Fibroblast of skin of right quadriceps (primary cell): ENCODE results near the gene APOO.

Experiments used
- DNase-seq: peaks from one replicate; pipeline ENCODE4 v3.0.0-alpha.2; 2013

APOO gene

DNA sequence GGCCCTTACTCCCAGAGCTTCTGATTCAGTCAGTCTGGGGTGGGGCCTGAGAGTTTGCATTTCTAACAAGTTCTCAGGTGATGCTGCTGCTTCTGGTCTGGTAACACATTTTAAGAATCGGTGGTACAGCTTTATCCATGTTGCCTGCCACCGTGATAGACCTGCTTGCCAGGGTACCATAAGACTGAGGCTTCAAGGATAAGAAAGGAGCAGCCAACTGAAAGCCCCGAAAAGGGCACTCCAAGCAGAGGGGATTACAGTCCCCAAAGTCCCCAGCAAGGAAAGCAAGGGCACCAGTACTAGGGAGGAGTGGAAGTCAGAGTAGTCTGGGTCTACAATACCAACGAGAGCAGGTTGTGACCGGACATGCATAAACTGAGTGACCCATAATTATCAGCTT lies 49.8 kb downstream of the APOO start:
- no peak for DNase-seq

DNA sequence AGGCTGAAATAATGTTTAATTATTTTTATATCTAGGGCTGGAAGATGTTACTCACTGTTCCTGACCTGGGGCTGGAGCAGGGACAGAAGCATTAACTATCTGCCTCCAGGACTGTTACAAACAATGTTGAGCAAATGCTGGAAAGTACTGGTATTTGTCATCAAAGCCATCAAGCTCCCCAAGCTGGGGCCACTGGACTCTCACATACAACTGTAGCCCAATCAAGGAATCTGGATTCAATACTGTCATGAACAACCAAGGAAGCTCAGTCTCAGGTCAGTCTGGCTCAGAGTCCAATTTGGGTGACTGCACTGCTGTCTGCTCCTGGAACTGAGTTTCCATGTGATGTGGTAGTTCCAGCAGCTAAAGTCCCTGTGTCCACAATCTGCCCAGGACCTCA lies 50.4 kb downstream of the APOO start:
- no peak for DNase-seq

DNA sequence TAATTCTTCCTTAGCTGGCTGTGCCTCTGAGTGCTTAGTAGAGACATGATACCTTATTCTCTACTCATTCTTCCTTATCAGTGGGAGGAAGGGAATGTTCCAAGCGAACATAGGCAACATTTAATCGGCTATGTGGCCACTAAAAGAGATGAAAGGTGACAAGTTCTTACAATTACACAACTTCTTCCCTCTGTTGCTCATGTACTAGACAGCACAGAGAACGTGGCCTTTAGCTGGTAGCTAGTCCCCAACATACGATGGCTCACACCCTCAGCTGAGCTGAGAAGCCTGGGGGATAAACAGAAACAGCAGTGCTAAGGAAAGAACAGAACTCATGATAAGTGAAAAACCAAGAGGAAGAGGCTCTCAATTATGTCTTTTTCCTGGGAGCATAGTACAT lies 52.2 kb downstream of the APOO start:
- no peak for DNase-seq

DNA sequence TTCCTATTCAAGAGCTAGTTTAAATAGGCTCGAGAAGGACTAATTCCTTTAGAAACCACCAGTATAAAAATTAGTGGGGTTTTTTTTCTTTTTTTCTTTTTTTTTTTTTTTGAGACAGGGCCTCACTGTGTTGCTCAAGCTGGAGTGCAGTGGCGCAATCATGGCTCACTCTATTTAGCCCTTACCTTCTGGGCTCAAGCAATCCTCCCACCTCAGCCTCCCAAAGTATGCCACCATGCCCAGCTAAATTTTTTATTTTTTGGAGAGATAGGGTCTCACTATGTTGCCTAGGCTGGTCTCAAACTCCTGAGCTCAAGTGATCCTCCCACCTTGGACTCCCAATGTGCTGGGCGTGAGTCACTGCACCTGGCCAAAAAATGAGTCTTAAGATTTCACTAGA lies 52.8 kb downstream of the APOO start:
- DNase-seq: no peak

DNA sequence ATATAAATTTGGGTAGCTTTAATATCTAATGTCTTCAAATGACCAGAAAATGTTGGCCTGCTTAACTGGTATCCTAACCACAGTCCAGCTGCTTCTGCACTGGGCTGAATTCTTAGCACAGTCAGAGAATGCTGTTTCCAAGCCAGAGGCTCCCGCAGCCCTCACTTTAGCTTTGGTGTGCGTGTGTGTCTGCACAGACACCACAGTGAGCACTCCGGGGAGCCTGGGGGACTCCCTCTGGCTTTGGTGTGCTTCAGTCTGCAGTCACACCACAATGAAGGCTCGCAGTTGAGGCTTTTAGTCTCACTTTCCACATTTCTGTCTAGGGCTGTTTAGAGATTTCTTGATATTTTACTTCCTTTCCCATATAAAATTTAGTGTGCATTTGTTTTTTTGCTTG lies 53.6 kb downstream of the APOO start:
- DNase-seq: no peak

DNA sequence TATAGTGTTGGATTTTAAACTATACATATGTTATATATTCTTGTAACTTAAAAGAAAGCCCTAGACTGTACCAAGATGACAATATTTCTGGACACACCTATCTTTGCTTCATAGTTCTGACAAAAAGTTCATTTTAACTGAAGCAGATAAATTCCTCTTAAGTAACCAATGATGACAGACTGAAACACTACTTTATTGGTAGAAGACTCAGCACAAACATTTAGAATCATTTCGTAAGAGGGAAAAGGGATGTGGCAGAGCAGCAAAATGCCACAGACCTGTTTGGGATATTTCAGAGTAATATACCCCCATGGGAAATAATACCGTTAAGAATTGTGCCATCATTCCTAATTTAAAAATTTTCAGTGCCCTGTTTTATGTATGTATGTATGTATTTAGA lies 56.2 kb downstream of the APOO start:
- no peak for DNase-seq

DNA sequence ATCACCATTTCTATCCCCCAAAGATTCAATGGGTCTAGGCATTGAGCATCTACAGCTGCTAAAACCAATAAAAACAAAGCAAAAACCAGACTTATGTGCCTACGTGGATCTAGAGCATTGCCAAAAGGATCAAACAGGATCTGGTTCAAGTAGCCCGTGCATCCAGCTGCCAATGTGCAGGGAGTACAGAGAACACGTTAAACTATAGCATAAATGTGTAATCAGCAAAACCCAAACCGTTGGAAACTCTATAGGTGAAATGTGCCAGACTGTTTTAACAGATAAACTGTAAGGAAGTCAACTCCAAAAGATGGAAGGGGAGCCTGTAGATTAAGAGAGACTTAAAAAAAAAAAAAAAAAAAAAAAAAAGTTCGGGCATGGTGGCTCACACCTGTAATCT lies 58.5 kb downstream of the APOO start:
- DNase-seq: no peak

DNA sequence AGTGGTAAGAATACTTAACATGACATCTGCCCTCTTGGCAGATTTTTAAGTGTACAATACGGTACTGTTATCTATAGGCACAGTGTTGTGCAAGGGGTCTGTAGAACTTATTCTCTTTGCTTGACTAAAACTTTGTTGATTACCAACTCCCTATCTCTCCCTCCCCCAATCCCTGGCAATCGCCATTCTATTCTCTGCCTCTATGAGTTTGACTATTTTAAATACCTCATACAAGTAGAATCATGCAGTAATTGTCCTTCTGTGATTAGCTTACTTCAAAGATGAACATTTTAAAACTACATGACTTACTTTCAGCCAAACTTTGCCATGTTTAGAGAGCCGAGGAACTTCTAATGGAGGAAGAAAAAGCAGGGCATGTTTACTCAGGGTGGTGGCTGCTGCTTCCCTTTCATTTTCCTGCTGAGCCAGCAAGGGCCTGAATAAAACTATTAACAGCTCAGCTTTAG lies 62.4 kb downstream of the APOO start:
- no peak for DNase-seq

DNA sequence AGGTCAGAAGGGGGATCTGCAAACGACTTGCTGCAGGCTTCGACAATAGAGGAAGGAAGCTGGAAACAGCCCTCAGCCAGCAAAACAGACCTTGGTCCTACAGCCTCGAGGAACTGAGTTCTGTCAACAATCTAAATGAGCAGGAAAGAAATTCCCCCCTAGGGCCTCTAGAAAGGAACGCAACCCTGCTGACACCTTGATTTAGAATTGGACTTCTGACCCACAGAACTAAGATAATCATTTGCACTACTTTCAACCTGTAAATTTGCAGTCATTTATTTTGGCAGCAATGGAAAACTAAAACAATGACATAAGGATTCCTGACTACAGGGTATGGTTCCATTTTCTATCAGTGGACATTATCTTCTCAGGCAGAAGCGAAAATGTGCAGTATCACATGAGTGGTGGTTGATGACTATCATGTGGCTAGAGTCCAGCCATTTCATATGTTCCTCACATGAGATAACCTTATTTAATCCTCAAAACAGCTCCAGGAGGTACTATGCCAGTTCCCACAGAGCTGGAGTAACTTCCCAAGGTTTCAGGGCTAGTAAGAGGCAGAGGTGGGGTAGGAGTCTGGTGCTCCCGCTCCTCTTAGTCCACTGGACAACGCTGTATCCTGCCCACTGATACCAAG lies 63.1 kb downstream of the APOO start:
- DNase-seq: no peak

DNA sequence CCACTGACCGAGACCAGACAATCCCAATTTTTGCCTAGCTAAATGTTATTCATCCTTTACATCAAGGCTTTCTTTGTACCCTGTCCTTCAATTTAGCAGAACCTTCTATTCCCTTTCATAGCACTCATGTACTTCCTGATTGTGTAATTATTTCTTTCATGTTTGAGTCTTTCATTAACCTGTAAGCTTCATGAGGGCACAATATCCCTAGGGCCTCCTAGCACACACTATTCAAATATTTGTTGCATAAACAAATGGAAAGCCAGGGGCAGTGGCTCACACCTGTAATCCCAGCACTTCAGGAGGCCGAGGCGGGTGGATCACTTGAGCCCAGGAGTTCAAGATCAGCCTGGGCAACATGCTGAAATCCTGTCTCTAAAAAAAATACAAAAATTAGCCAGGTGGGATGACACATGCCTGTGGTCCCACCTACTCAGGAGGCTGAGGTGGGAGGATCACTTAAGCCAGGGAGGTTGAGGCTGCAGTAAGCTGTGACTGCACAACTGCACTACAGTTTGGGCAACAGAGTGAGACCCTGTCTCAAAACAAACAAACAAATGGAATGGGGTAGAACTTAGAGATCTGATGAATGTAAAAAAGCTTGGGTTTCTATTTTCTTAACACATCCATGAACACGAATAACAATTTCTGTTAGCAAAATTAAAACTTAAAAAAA lies 65.8 kb downstream of the APOO start:
- DNase-seq: no peak

DNA sequence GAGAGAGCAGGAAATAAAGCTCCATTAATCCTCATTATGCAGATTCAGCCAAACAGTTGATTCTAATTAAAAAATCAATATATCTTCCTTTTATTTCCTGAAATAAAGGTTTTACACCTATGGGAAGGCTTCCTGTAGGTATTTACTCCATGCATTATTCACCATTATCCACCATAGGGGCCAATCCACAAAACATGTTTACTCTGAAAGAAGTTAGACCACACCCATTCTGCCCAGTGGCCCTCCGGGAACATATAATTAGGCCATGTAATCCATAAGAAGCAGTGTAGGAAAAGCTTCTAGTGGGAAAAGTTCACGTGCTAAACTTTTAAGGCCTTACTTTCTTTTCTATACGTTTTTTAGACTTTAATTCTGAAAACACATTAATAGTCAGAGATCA lies 67.1 kb downstream of the APOO start:
- no peak for DNase-seq

DNA sequence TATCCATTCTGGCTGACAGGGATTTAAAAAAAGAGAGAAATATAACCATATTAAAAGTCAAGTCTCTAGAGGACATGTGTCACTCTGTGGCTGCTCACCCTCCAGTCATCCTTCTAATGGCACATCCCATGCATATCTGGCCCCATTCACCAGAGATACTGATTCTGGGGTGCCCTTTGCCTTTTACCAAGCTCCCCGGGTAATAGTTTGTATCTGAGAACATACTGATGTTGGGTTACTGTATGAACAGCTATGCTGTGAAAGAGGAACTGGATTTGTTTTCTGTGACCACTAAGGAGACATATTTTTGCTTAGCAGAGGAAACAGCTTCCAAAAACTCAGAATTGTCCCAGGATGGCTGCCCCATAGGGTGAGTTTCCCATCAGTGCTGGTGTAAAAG lies 68.8 kb downstream of the APOO start:
- no peak for DNase-seq

DNA sequence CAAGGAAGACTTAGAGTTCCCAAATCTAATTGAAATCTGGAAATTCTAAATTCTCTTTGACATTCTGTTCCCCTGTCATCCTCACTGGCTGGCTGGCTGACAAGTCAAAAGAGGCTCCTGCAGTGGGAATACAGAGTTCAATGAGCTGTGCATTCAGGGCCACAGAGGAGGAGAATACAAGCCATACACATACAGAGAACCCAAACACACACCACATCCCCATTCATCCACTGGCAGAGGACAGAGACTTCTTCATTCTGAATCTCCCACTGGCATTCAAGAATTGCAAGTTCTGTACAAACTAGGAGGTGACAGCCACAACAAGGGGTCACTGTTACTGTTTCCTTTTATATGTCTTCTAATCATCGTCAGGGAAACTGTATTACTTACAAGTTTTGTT lies 75.0 kb downstream of the APOO start:
- DNase-seq: no peak

DNA sequence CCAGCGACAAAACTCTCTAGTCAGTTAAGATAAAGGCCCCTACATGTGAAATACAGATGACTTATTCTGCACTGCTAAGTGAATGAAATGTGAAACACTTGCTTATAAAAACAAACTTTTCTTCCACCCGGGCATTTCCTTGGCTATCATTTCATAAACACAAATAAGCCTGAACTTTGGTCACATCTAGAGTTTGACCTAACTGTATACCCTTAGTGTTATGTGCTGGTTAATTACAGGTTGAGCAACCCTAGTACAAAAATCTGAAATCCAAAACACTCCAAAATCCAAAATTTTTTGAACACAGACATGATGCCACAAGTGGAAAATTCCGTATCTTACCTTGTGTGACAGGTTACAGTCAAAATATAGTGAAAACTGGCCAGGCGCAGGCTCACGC lies 78.9 kb downstream of the APOO start:
- no peak for DNase-seq

DNA sequence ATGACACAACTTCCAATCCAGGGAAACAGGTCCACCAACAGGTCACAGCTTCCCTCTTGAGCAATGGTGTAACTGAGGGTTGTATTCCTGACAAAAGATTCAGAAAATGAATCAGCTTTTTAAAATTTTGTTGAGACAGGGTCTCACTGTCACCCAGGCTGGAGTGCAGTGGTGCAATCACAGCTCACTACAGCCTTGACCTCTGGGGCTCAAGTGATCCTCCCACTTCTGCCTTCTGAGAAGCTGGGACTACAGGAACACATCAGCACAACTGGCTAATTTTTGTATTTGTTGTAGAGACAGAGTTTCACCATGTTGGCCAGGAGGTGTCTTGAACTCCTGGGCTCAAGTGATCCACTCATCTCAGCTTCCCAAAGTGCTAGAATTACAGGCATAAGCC lies 81.1 kb downstream of the APOO start:
- no peak for DNase-seq

DNA sequence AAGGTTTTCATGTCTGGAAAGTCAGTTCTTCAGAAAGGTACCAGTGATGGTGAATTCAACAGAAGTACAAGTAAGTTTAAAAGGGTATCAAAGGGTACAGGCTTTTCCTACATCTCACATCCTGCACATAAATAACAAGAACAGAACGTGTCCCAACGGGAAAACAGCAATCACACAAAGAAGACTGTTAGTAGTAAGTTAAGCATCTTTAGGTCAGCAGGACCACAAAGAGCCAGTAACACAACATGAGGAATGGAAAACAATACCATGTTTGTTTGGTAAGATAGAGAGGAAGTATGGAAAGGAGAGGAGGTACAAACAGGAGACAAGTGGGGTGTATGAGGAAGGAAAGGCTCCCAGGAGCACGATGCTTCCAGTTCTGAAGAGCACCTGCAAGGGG lies 81.5 kb downstream of the APOO start:
- no peak for DNase-seq

DNA sequence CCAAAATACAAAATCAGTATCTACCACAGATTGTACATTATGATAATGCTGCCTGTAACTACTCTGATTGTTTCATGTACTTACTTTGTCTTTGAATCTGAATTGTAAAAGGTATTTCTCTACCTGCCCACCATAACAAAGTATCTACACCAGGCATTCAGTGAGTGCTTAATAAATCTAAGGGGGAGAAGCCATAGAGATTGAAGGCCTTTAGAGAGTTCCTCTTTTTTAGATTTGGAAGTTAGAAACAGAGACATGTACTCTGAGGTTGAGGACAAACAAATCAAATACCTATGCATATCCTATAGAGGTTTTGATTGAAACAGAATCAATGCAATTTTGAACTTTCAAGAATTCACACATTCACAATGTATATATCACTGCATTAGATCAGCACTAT lies 82.1 kb downstream of the APOO start:
- no peak for DNase-seq

DNA sequence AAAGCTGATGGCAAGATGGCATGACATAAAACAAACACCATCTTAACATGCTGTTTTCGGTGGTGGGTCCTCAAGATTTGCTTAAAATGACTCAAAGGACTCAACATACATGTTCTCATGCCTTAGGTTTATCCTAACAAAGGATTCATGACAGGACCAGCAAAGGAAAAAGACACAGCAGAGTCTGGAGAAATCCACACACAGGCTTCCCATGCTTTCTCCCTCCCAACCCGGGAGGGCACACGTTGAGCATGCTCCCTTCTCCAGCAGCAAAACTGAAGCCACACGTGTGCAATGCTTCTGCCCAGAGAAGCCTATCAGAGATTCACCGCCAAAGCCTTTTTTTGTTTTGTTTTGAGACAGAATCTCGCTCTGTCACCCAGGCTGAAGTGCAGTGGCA lies 84.9 kb downstream of the APOO start:
- DNase-seq: no peak

DNA sequence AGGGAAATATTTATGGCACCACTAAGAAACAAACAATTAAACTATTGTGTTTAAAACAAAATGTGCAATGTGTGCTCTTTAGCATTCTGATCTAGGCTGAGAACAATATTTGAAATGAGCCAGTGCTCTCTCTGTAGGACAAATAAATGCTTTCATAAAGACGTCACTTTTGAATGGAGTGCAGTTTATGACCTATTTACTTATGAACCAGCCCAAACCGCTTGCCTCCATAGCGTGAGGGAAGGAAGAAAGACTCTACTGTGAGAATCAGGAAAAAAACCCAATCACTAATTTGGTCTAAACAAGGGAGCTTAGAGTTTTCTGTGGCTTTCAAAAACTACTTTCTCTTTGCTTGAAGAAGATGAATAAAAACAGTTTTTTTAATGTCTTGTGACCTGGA lies 85.3 kb downstream of the APOO start:
- DNase-seq: no peak

DNA sequence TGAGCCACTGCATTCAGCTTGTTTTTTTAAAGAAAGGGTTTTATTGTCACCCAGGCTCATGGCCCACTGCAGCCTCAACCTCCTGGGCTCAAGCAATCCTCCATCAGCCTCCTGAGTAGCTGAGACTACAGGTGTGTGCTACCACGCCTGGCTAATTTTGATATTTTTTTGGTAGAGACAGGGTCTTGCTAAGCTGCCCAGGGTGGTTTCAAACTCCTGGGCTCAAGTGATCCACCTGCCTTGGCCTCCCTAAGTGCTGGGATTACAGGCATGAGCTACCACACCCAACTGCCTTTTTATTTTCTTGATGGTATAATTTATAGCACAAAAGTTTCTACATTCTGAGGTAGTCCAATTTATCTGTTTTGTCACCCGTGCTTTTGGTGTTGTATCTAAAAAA lies 85.9 kb downstream of the APOO start:
- DNase-seq: no peak

DNA sequence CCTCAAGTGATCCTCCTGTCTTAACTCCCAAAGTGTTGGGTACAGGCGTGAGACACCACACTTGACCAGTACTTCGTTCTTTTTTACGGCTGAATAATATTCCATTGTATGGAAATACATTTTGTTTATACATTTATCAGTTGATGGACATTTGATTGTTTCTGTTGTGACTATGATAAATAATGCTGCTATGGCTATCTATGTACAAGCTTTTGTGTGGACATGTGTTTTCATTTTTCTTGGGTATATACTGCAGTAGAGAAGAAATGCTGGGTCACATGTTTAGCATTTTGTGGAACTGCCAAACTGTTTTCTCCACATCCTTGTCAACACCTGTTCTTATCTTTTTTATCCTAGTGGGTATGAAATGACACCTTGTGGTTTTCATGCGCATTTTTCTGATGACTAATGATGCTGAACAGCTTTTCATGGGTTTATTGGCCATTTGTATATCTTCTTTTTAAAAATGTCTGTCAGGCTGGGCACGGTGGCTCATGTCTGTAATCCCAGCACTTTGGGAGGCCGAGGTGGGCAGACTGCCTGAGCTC lies 87.4 kb downstream of the APOO start:
- DNase-seq: no peak

DNA sequence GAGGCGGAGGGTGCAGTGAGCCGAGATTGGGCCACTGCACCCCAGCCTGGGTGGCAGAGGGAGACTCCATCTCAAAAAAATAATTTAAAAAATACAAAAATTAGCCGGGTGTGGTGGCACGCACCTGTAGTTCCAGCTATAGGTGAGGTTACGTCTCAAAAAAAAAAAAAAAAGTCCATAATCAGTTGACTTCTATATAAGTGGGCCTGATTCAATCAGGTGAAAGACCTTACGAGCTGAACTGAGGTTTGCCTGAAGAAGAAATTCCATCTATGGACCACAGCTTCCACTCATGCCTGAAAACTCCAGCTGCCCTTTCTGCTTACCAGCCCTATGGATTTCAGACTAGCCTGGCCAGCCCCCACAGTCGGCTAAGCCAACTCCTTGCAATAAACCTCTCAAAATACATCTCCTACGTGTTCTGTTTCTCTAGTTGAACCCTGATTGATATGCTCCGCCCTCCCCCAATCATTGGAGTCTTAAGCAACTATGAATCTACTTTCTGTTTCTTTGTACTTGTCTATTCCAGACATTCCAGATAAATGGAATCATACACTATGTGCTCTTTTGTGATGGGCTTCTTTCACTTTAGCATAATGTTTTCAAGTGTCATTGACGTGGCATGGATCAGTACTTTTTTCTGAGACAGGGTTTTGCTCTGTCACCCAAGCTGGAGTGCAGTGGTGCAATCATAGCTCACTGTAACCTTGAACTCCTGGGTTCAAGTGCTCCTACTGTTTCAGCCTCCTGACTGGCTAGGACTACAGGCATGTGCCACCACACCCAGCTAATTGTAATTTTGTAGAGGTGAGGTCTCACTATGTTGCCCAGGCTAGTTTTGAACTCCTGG lies 88.1 kb downstream of the APOO start:
- peak; percentile 23 for DNase-seq

DNA sequence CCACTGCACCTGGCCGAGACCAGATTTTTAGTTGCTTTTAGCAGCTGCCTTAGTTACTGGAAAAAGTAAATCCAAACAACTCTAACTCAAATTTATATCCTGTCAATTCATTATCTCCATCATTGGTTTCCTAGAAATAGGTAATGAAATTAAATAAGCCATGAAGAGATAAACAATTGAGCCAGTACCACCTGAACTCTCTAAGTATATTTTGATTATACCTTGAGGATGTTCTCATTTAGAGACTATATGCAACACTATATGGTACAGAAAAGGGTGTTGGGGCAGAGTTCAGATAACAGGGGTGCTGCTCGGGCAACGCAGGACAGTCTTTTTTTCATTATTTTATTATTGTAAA lies 89.8 kb downstream of the APOO start:
- DNase-seq: no peak

DNA sequence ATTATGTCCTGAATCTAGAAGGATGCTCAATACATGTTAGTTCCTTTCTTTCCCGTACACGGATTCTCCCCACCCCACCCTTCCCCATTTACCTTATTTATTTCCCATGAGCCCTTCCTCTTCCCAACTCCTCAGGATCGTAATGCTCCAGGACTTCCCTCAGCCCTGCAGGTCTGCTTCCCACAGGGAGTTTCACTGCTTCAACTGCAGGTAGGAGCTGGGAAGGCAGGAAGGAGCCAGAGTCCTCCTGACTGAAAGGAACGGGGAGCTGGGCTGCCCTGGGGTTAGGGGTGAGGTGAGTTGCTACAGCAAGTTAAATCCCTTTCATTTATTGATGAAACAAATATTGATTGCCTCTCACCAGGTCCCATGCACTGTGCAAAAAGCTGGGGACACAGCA lies 91.6 kb downstream of the APOO start:
- DNase-seq: no peak
